SK-N-MC (cell line): ENCODE measurements around the gene SMYD1.

Source experiments
- EZH2 ChIP-seq: fragments of 200-600 bp; sonication (generic); IDR thresholded peaks from one replicate; pipeline ENCODE4 v1.6.1; 2017; ENCODE audit warnings: antibody characterized with exemption
- FOXP2 ChIP-seq: optimal IDR thresholded peaks from 2 replicates; pipeline ENCODE3; 2011; ENCODE audit warnings: mild to moderate bottlenecking, moderate library complexity; ENCODE audit not compliant: insufficient read depth; ENCODE audit errors: extremely low read length, control extremely low read depth
- POLR2AphosphoS5 ChIP-seq: IDR thresholded peaks from 2 replicates; pipeline ENCODE4 v1.6.1; 2012; ENCODE audit warnings: mild to moderate bottlenecking, low read depth, low read length, borderline replicate concordance

- no peak for TF ChIP-seq POLR2AphosphoS5
- no peak for TF ChIP-seq EZH2
- no peak for TF ChIP-seq FOXP2
Observed at GRCh38 chr2:88019985-88020384, 47.6 kb upstream of the SMYD1 start.
